Measurements from ENCODE around the gene PLD4.

DNA sequence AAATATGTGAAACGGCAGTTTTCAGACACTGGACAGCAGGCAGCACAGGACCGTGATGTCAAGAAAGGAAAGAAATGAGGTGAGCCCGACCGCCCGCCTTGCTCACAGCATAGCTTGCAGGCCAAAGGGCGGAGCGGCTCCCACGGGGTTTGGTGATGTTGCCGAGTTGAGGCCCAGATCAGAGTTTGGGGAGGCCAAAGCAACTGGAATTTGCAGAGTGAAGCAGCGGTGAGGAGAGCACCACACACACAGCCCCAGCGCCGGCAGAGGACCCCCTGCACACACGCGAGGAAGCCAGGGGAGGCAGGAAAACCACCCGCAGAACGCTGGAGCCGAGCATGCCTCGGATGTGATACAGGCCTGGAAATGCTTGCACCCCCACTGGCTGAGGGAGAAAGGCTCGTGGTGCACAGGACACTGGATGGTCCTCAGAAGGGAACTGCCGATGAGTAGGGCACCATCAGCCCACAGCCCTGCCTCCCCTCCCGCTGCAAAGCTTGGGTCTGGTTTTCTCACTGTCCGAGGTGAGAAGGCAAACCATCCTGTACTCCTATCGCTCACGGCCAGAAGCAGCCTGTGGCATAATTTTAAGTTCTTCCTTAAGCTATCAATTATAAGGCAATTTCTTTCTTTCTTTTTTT is 25.7 kb upstream of the PLD4 start:
- no peak for TF ChIP-seq POLR2A (IDR thresholded peaks at IDR 0.05)
- TF ChIP-seq, protein P1, sequence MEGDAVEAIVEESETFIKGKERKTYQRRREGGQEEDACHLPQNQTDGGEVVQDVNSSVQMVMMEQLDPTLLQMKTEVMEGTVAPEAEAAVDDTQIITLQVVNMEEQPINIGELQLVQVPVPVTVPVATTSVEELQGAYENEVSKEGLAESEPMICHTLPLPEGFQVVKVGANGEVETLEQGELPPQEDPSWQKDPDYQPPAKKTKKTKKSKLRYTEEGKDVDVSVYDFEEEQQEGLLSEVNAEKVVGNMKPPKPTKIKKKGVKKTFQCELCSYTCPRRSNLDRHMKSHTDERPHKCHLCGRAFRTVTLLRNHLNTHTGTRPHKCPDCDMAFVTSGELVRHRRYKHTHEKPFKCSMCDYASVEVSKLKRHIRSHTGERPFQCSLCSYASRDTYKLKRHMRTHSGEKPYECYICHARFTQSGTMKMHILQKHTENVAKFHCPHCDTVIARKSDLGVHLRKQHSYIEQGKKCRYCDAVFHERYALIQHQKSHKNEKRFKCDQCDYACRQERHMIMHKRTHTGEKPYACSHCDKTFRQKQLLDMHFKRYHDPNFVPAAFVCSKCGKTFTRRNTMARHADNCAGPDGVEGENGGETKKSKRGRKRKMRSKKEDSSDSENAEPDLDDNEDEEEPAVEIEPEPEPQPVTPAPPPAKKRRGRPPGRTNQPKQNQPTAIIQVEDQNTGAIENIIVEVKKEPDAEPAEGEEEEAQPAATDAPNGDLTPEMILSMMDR (IDR thresholded peaks at IDR 0.05): no peak

Data from body of pancreas (tissue), 4 donors.